Right atrium auricular region (tissue), 2 donors: ENCODE measurements around the gene LMF1. TPM values are rescaled to one million over a fixed set of nuclear protein-coding genes. Genes with fewer than 3 reads are reported as not detected.

ENCODE experiments used
- DNase-seq: peaks from one replicate; pipeline ENCODE4 v3.0.0-alpha.2; 2019; ENCODE audit warnings: low spot score
- H3K27ac ChIP-seq, 2 donors: fragments of 200-600 bp; sonication (generic); 1 replicate in 1 of 2; 2 replicates in 1 of 2; pipeline ENCODE4 v1.5.1; 2016 to 2019
- H3K27me3 ChIP-seq, 2 donors: fragments of 200-600 bp; sonication (generic); one replicate each; pipeline versions ENCODE4 v1.5.1 to v1.6.0; 2017 to 2019
- H3K36me3 ChIP-seq: fragments of 200-600 bp; sonication (generic); one replicate; pipeline ENCODE4 v1.5.1; 2016
- H3K4me1 ChIP-seq, 2 donors: fragments of 200-600 bp; sonication (generic); one replicate each; pipeline versions ENCODE4 v1.5.1 to v1.6.0; 2017 to 2019
- H3K4me3 ChIP-seq, 2 donors: fragments of 200-600 bp; sonication (generic); 1 replicate in 1 of 2; 2 replicates in 1 of 2; pipeline ENCODE4 v1.5.1; 2017 to 2019; ENCODE audit warnings: mild to moderate bottlenecking in 1 of 2, moderate library complexity in 1 of 2
- H3K9me3 ChIP-seq, 2 donors: fragments of 200-600 bp; sonication (generic); one replicate each; pipeline ENCODE4 v1.5.1; 2019
- total RNA-seq, 2 donors: library from RNA; depleted of rRNA; stranded (reverse); fragments of >200 nt; gene quantifications; one replicate each; pipeline ENCODE4 v1.1.0, GENCODE V29; 2016
- TF ChIP-seq, protein P1 (sequence below), 2 donors: fragments of 200-600 bp; sonication (generic); IDR thresholded peaks; one replicate each; pipeline ENCODE4 v1.5.1; 2019; ENCODE audit warnings: antibody characterized with exemption in 2 of 2

The LMF1 gene
- total RNA-seq, 2 donors from 2014 or later, result 11.9 to 14.1 TPM

DNA sequence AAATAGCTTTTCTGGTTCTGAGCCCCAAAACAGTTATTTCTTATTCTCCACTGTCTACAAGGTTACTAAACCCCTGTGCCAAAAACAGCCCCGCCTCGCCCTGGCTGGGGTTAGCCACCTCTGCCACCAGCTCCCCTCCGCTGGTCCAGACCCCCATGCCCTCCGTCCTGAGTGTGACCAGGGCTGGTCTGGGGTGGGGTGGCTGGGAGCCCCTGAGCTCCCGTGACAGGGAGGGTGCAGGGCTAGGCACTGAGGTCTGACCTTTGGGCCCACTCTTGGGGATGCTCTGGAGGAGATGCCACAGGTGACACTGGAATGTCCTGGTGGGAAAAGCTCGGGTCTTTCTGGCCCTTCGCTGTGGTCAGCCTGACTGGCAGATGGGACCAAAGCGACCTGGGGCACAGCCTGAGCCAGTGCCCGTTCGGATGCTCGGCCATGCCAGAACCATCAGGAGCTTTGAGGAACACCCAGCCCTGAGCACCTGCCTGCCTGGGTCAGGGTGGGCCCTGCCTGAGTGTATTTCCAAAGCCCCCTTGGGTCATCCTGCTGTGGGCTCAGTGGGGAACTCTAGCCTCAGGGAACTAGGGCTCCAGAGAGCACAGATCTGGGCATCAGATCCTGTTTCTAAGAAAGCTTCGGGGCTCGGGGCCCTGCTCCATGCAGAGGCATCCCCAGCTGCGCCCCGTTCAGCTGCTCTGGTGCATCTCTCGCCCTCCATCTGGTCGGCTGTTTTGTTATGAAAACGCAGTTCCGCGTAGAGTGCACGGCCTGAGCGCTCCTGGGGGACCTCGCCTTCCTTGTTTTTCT lies 98.1 kb downstream of the LMF1 start:
- Histone ChIP-seq H3K4me3 (no peak overlapping the region), H3K27ac (no peak overlapping the region), H3K9me3 (no peaks in the 10 kb centered on the region), H3K4me1 (no peaks in the 10 kb centered on the region), H3K27me3 (no peaks in the 10 kb centered on the region), H3K36me3 (no peaks in the 10 kb centered on the region)
- DNase-seq, result no peak
- TF ChIP-seq, protein P1, sequence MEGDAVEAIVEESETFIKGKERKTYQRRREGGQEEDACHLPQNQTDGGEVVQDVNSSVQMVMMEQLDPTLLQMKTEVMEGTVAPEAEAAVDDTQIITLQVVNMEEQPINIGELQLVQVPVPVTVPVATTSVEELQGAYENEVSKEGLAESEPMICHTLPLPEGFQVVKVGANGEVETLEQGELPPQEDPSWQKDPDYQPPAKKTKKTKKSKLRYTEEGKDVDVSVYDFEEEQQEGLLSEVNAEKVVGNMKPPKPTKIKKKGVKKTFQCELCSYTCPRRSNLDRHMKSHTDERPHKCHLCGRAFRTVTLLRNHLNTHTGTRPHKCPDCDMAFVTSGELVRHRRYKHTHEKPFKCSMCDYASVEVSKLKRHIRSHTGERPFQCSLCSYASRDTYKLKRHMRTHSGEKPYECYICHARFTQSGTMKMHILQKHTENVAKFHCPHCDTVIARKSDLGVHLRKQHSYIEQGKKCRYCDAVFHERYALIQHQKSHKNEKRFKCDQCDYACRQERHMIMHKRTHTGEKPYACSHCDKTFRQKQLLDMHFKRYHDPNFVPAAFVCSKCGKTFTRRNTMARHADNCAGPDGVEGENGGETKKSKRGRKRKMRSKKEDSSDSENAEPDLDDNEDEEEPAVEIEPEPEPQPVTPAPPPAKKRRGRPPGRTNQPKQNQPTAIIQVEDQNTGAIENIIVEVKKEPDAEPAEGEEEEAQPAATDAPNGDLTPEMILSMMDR (IDR thresholded peaks at IDR 0.05), result no peak

GRCh38 chr16:871562-872345 lies 99.0 kb downstream of the LMF1 start:
- TF ChIP-seq, protein P1 (IDR thresholded peaks at IDR 0.05), result no peak
- no peak for DNase-seq
- no peak overlapping the region for H3K4me3 ChIP-seq

GRCh38 chr16:870856-871561 lies 99.8 kb downstream of the LMF1 start:
- Histone ChIP-seq H3K4me1 (no peaks in the 10 kb centered on the region), H3K27ac (no peak overlapping the region), H3K4me3 (no peak overlapping the region), H3K36me3 (no peaks in the 10 kb centered on the region), H3K27me3 (no peaks in the 10 kb centered on the region), H3K9me3 (no peaks in the 10 kb centered on the region)
- DNase-seq, result no peak
- TF ChIP-seq, protein P1 (IDR thresholded peaks at IDR 0.05), result no peak

More at GRCh38 chr16:871562-872345, 99.0 kb downstream of the LMF1 start:
- Histone ChIP-seq H3K36me3 (no peaks in the 10 kb centered on the region), H3K4me1 (no peaks in the 10 kb centered on the region), H3K27me3 (no peaks in the 10 kb centered on the region), H3K27ac (no peak overlapping the region), H3K9me3 (no peaks in the 10 kb centered on the region)

DNA sequence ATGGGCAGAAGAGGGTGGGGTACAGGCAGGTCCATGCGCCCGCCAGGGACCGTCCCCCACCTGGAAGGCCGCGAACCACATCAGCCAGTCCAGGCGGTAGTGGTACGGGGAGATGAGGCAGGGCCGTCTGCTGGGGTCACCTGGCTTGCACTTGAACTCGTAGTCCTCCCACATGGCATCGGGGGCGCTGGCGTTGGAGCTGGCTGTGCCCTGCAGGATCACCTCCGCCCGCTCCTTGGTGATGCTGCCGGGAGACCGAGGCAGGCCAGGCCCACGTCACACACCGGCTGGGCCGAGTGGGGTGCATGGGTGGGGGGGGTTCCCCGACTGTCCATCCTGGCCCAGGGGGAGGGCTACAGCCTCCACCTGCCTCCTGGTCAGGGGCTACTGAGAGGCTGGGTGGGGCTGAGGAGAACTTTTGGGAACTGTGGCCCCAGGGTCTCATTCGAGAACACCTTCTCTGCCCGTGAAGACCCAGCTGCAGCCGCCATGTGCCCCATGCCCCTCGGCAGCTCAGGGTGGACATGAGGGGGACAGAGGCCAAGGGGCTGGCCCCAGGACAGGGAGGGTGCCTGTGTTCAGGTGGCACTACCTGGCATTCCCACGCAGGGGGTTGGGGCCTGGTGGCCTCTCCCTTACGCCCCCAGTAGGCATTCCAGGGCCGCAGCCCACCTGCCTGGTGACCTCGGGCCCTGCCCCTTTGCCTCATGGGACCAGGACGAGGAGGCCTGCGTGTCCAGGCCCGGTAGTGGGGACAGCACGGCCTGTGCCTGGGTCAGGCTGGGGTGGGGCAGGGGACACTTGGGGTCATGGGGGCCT lies 100.8 kb downstream of the LMF1 start:
- Histone ChIP-seq H3K36me3 (no peaks in the 10 kb centered on the region), H3K27me3 (no peaks in the 10 kb centered on the region), H3K4me1 (no peaks in the 10 kb centered on the region), H3K27ac (no peak overlapping the region), H3K4me3 (no peak overlapping the region), H3K9me3 (no peaks in the 10 kb centered on the region)
- no peak for DNase-seq
- TF ChIP-seq, protein P1 (IDR thresholded peaks at IDR 0.05), result no peak
